ENCODE measurements around the gene AFAP1. TPM values are rescaled to one million over a fixed set of nuclear protein-coding genes. Genes with fewer than 3 reads are reported as not detected.

The AFAP1 gene
- total RNA-seq, 1 experiment from 2014 or later = 23.6 TPM

DNA sequence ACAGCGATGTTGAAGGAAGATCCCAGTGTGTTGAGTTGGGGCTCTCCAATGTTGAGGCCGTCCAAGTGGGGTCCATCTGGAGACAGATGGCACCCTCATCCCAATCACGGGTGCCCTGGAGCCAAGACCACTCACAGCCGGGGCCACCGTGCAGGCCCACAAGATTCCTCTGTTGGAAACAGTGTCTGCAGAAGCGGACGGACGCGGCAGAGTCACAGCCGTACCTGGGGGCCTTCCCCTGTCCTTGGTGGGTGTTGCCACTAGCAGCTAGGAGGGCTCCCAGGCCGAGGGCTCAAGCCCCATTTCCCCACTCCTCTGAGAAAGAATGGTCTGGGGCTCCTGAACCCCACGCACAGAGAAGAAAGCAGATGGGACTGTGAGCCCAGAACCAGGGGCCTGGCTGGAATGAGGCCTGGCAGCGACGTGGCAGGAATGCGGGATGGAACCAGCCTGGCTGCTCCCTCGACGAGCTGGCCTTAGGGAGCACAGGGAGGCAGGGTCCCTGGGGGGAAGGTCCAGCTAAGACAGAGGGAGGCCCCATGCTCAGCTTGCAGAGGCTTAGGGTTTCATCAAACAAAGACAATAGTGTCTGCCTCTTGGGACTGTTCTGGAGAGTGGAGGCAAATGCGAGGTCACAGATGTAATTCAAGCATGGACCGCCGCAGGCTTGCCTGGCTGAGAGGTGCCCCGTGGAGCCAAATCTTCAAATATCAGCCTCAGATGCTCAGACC is 228.9 kb downstream of the AFAP1 start:
- no peaks in the 10 kb centered on the region for H3K4me1 Mint-ChIP-seq
- H3K27me3 Mint-ChIP-seq (ENCODE audit: low read depth) = no peaks in the 10 kb centered on the region
- no peak overlapping the region for H3K27ac Mint-ChIP-seq
- ChIA-PET POLR2A (no interaction called here), CTCF (interaction anchor here (1.0 kb wide), 1 partner anchor 10 kb away, joined by 5 read pairs; no protein-coding TSS in a partner anchor)
- DNase-seq (ENCODE audit: low spot score) (no peak), ATAC-seq (no peak)
- TF ChIP-seq TCF7 (CRISPR knock-in tag; IDR thresholded peaks at IDR 0.05; ENCODE audit: low read depth) (no peak), ESRRA (CRISPR knock-in tag; IDR thresholded peaks at IDR 0.05; ENCODE audit: borderline replicate concordance) (no peak), MYBL2 (CRISPR knock-in tag; IDR thresholded peaks at IDR 0.05) (no peak), SP1 (CRISPR knock-in tag; conservative IDR thresholded peaks at IDR 0.05) (no peak), JAZF1 (CRISPR knock-in tag; IDR thresholded peaks at IDR 0.05) (no peak), NFE2L1 (CRISPR knock-in tag; IDR thresholded peaks at IDR 0.05) (no peak), ZNF232 (CRISPR knock-in tag; IDR thresholded peaks at IDR 0.05) (no peak)
- TF ChIP-seq, protein P1, sequence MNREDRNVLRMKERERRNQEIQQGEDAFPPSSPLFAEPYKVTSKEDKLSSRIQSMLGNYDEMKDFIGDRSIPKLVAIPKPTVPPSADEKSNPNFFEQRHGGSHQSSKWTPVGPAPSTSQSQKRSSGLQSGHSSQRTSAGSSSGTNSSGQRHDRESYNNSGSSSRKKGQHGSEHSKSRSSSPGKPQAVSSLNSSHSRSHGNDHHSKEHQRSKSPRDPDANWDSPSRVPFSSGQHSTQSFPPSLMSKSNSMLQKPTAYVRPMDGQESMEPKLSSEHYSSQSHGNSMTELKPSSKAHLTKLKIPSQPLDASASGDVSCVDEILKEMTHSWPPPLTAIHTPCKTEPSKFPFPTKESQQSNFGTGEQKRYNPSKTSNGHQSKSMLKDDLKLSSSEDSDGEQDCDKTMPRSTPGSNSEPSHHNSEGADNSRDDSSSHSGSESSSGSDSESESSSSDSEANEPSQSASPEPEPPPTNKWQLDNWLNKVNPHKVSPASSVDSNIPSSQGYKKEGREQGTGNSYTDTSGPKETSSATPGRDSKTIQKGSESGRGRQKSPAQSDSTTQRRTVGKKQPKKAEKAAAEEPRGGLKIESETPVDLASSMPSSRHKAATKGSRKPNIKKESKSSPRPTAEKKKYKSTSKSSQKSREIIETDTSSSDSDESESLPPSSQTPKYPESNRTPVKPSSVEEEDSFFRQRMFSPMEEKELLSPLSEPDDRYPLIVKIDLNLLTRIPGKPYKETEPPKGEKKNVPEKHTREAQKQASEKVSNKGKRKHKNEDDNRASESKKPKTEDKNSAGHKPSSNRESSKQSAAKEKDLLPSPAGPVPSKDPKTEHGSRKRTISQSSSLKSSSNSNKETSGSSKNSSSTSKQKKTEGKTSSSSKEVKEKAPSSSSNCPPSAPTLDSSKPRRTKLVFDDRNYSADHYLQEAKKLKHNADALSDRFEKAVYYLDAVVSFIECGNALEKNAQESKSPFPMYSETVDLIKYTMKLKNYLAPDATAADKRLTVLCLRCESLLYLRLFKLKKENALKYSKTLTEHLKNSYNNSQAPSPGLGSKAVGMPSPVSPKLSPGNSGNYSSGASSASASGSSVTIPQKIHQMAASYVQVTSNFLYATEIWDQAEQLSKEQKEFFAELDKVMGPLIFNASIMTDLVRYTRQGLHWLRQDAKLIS (CRISPR knock-in tag; IDR thresholded peaks at IDR 0.05; ENCODE audit: borderline replicate concordance) = no peak
- TF ChIP-seq, protein P2, sequence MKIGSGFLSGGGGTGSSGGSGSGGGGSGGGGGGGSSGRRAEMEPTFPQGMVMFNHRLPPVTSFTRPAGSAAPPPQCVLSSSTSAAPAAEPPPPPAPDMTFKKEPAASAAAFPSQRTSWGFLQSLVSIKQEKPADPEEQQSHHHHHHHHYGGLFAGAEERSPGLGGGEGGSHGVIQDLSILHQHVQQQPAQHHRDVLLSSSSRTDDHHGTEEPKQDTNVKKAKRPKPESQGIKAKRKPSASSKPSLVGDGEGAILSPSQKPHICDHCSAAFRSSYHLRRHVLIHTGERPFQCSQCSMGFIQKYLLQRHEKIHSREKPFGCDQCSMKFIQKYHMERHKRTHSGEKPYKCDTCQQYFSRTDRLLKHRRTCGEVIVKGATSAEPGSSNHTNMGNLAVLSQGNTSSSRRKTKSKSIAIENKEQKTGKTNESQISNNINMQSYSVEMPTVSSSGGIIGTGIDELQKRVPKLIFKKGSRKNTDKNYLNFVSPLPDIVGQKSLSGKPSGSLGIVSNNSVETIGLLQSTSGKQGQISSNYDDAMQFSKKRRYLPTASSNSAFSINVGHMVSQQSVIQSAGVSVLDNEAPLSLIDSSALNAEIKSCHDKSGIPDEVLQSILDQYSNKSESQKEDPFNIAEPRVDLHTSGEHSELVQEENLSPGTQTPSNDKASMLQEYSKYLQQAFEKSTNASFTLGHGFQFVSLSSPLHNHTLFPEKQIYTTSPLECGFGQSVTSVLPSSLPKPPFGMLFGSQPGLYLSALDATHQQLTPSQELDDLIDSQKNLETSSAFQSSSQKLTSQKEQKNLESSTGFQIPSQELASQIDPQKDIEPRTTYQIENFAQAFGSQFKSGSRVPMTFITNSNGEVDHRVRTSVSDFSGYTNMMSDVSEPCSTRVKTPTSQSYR (CRISPR knock-in tag; IDR thresholded peaks at IDR 0.05) = no peak
- no peaks in the 10 kb centered on the region for H3K9me3 Mint-ChIP-seq
- H3K4me3 Mint-ChIP-seq = no peak overlapping the region
- H3K36me3 Mint-ChIP-seq = no peaks in the 10 kb centered on the region

DNA sequence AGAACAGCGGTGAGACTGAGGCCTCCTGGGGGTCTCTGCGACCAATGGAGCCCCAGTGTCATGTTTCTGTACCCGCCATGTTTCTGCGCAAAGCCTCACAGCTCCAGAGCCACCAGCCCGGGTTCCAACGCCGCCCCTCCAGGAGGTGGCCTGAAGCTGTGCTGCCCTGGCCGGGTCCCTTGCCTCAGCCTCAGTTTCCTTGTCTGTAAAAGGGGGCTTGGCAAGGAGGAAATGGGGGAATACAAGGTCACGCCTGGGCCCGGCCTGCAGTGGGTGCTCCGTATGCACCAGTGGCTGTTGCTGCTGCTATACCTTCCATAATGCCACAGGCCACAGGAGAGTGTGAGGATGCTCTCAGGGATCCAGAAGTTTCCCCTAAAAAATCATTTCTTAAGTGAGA is 229.5 kb downstream of the AFAP1 start:
- ATAC-seq (no peak), DNase-seq (ENCODE audit: low spot score) (no peak)
- CTCF ChIA-PET = no interaction called here
- no peak overlapping the region for H3K27ac Mint-ChIP-seq
- H3K9me3 Mint-ChIP-seq = no peaks in the 10 kb centered on the region
- H3K27me3 Mint-ChIP-seq (ENCODE audit: low read depth) = no peaks in the 10 kb centered on the region
- POLR2A ChIA-PET = no interaction called here
- no peak overlapping the region for H3K4me3 Mint-ChIP-seq
- no peaks in the 10 kb centered on the region for H3K36me3 Mint-ChIP-seq
- H3K4me1 Mint-ChIP-seq = no peaks in the 10 kb centered on the region
- TF ChIP-seq ZNF317 (CRISPR knock-in tag; IDR thresholded peaks at IDR 0.05; ENCODE audit: borderline replicate concordance, low read depth) (no peak), SOX15 (CRISPR knock-in tag; IDR thresholded peaks at IDR 0.05) (no peak), RORB (CRISPR knock-in tag; IDR thresholded peaks at IDR 0.05) (no peak), RELA (CRISPR knock-in tag; IDR thresholded peaks at IDR 0.05; ENCODE audit: borderline replicate concordance) (no peak), ATF1 (CRISPR knock-in tag; IDR thresholded peaks at IDR 0.05) (no peak), FOXJ3 (CRISPR knock-in tag; IDR thresholded peaks at IDR 0.05; ENCODE audit: borderline replicate concordance) (no peak), CREB1 (CRISPR knock-in tag; IDR thresholded peaks at IDR 0.05) (no peak), FOXK1 (CRISPR knock-in tag; IDR thresholded peaks at IDR 0.05) (no peak), TEAD1 (CRISPR knock-in tag; IDR thresholded peaks at IDR 0.05) (no peak)
- TF ChIP-seq, protein P3, sequence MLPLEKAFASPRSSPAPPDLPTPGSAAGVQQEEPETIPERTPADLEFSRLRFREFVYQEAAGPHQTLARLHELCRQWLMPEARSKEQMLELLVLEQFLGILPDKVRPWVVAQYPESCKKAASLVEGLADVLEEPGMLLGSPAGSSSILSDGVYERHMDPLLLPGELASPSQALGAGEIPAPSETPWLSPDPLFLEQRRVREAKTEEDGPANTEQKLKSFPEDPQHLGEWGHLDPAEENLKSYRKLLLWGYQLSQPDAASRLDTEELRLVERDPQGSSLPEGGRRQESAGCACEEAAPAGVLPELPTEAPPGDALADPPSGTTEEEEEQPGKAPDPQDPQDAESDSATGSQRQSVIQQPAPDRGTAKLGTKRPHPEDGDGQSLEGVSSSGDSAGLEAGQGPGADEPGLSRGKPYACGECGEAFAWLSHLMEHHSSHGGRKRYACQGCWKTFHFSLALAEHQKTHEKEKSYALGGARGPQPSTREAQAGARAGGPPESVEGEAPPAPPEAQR (CRISPR knock-in tag; IDR thresholded peaks at IDR 0.05) = no peak
- TF ChIP-seq, protein P4, sequence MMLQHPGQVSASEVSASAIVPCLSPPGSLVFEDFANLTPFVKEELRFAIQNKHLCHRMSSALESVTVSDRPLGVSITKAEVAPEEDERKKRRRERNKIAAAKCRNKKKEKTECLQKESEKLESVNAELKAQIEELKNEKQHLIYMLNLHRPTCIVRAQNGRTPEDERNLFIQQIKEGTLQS (CRISPR knock-in tag; conservative IDR thresholded peaks at IDR 0.05) = no peak
- TF ChIP-seq, protein P5, sequence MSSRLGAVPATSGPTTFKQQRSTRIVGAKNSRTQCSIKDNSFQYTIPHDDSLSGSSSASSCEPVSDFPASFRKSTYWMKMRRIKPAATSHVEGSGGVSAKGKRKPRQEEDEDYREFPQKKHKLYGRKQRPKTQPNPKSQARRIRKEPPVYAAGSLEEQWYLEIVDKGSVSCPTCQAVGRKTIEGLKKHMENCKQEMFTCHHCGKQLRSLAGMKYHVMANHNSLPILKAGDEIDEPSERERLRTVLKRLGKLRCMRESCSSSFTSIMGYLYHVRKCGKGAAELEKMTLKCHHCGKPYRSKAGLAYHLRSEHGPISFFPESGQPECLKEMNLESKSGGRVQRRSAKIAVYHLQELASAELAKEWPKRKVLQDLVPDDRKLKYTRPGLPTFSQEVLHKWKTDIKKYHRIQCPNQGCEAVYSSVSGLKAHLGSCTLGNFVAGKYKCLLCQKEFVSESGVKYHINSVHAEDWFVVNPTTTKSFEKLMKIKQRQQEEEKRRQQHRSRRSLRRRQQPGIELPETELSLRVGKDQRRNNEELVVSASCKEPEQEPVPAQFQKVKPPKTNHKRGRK (CRISPR knock-in tag; IDR thresholded peaks at IDR 0.05; ENCODE audit: borderline replicate concordance) = no peak
- TF ChIP-seq, protein P6, sequence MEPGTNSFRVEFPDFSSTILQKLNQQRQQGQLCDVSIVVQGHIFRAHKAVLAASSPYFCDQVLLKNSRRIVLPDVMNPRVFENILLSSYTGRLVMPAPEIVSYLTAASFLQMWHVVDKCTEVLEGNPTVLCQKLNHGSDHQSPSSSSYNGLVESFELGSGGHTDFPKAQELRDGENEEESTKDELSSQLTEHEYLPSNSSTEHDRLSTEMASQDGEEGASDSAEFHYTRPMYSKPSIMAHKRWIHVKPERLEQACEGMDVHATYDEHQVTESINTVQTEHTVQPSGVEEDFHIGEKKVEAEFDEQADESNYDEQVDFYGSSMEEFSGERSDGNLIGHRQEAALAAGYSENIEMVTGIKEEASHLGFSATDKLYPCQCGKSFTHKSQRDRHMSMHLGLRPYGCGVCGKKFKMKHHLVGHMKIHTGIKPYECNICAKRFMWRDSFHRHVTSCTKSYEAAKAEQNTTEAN (CRISPR knock-in tag; IDR thresholded peaks at IDR 0.05) = no peak
- TF ChIP-seq, protein P7, sequence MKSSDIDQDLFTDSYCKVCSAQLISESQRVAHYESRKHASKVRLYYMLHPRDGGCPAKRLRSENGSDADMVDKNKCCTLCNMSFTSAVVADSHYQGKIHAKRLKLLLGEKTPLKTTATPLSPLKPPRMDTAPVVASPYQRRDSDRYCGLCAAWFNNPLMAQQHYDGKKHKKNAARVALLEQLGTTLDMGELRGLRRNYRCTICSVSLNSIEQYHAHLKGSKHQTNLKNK (CRISPR knock-in tag; IDR thresholded peaks at IDR 0.05) = no peak
